ENCODE measurements around the gene RAD23A.
A peak's percentile ranks its signal among the peaks of the same experiment; 100 is the strongest.

RAD23A gene

DNA sequence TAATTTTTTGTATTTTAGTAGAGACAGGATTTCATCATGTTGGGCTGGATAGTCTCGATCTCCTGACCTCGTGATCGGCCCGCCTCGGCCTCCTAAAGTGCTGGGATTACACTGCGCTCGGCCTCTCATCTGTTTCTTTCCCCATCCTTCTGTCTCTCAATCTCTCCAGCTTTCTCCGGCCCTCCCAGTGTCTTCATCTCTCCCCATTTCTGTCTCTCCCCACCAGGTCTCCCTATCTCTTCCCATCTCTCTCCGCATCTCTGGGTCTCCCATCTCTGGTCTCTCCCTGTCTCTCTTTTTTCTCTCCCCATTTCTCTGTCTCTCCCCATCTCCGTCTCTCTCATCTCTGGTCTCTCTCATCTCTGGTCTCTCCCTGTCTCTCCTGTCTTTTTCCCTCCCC lies 37.4 kb downstream of the RAD23A start:
- FAIRE-seq: no peak
- no peak for DNase-seq (ENCODE audit: insufficient read length, low spot score)

DNA sequence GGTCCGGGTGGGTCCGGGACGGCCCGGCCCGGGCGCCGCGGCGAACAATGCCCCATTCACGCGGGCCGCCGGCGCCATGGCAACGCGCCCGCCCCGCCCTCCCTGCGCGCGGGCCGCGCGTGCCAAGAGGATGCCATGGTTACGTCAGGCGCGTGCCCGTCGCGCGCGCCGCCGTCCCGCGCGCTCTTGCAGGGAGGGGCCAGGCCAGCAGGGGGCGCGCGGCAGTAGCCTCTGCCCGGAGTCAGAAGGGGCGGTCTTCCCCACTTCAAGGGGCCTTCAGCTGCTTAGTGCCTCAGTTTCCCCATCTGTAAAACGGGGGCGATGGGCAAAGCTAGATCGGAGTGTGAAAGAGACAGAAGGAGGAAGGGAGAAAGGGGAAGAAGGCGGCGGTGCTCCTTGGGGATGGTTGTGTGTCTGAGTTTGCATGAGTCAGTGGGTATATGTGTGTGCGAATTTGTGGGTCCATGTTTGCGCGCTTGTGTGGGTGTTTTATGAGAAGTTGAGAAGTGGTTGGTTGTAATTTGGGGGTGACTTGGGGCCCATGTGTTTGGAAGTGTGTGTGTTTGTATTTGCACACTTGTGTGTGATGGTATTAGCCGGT lies 38.0 kb downstream of the RAD23A start:
- peak; percentile 77 for DNase-seq (ENCODE audit: insufficient read length, low spot score)
- FAIRE-seq: peak; percentile 18

- FAIRE-seq (no peak), DNase-seq (ENCODE audit: insufficient read length, low spot score) (no peak)
Measured at GRCh38 chr19:12984143-12984627, 38.5 kb downstream of the RAD23A start.

DNA sequence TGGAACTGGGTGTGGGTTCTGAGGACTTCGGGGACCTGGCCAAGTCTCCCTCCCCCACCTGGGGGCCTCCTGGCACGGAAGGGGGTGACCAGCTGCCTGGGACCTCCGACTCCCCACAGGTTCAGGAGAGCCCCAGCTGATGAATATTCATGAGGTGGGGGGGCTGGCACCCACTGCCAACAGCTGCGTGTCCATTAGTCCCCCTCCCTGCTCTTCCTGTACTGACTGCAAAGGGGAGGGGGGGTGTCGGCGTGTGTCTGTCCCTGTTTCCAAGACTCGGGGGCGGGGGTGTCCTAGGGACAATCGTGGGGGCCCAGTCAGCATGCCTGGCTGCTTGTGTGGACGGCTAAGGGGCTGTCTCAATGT lies 39.0 kb downstream of the RAD23A start:
- DNase-seq (ENCODE audit: insufficient read length, low spot score): no peak
- FAIRE-seq: no peak

- no peak for DNase-seq (ENCODE audit: insufficient read length, low spot score)
- FAIRE-seq: no peak
Measured at GRCh38 chr19:12985049-12985776, 39.6 kb downstream of the RAD23A start.

DNA sequence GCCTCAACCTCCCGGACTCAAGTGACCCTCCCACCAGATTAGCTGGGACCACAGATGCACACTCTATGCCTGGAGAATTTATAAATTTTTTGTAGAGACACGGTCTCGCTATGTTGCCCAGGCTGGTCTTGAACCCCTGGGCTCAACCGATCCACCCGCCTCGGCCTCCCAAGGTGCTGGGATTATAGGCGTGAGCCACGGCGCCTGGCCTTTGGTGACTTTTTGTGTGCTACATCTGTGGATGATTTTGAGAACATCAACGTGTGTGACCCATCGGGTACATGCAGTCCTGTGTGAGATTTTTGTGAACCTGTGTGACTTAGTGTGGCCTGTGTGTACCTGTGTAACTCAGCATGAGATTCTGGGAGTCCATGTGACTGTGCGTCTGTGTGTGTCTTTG lies 41.1 kb downstream of the RAD23A start:
- FAIRE-seq: no peak
- no peak for DNase-seq (ENCODE audit: insufficient read length, low spot score)

- no peak for DNase-seq (ENCODE audit: insufficient read length, low spot score)
- no peak for FAIRE-seq
Measured at GRCh38 chr19:12987190-12987589, 41.5 kb downstream of the RAD23A start.

DNA sequence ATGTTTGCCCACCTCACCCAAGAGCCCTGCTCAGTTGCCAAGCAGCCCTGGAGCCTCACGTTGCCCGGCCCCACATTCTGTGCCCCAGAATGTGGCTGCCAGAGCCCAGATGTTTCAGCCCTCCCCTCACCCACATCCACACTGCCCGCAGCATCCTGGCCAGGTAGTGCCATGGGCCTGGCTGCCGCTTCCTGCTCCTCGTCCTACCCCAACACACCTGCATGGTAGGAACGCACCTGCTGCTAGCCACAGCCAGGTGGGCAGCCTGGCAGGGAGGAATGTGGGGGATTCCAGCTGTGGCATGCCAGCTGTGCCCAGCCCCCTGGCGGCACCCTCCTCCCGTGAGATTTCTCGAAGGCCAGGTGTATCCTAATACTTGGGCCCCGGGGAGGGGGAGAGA lies 42.1 kb downstream of the RAD23A start:
- FAIRE-seq (no peak), DNase-seq (ENCODE audit: insufficient read length, low spot score) (no peak)

DNA sequence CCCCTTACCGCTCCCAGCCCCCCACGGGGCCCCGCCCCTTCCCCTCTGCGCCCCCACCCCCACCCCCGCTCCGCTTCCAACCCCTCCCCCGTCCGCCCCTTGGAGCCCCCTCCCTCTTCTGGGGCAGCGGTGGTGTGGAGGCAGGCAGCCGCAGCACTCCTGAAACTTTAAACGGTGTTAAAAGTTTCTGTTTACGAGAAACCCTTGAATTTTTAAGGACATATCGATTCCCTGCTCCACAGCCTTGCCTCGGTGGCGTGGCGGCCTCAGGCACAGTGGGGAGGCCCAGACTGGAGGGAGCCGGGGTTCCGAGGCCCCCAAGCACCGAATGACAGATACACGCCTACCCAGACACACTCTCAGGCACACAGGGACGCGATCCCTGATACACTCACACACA lies 44.8 kb downstream of the RAD23A start:
- no peak for FAIRE-seq

GRCh38 chr19:12990853-12991252 lies 45.2 kb downstream of the RAD23A start:
- DNase-seq (ENCODE audit: insufficient read length, low spot score) (no peak), FAIRE-seq (no peak)

More for the DNA sequence above, 44.8 kb downstream of the RAD23A start:
- DNase-seq (ENCODE audit: insufficient read length, low spot score): no peak

DNA sequence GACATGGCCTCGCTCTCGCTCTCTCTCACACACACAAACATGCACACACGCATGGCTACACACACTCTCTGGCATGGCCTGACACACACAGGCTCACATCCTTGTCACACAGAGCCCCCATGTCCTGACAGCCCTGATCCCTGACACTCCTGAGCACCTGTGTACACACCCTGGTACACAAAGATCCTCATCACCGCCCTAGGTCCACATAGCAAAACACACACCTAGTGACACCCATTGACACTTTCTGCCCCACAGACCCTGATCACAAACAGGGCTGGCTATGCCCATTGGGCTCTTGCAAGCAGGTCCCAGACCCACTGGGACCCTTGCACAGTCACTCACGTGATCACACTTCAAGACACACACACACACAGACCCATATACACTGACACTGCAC lies 45.6 kb downstream of the RAD23A start:
- DNase-seq (ENCODE audit: insufficient read length, low spot score): no peak
- FAIRE-seq: no peak

GRCh38 chr19:12992729-12993128 lies 47.1 kb downstream of the RAD23A start:
- no peak for FAIRE-seq
- no peak for DNase-seq (ENCODE audit: insufficient read length, low spot score)

- DNase-seq (ENCODE audit: insufficient read length, low spot score) (no peak), FAIRE-seq (no peak)
Measured at GRCh38 chr19:12993562-12993961, 47.9 kb downstream of the RAD23A start.

DNA sequence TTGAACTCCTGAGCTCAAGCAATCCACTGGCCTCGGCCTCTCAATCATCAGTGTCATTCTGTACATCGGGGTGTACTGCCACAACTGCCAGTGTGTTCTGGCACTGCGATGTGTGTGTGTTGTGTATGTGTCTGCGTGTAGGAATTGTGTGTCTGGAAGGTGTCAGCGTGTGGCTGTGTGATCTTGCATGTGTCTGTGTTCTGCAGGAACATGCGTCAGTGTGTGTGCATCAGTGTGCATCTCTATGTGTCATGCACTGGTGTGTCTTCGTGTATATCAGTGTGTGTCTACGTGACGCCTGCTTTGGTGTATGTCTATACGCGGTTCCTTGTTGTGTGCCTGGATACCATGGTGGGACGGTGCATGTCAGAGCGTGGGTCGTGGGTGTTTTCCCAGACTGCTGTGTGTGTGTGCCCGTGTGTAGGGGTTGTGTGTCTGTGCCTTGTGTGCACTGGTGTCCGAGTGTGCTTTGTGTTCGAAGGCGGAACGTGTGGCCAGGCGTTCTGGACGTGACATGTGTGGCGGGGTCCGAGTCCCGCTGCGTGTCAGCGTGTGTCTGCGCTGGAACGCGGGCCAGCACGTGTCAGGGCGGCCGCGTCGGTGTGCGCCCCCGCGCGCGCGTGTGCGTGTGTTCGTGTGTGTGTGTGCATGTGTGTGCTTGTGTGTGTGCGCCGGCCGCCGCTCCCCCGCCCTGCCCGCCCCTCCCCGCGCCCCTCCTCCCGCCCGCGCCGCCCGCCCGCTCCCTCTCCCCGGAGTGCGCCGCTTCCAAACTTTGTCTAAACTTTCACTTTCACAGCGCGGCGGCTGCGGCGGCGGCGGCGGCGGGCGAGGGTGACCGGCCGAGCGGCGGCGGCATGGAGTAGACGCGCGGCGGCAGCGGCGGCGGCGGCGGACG lies 49.3 kb downstream of the RAD23A start, which contains the start of gene NFIX:
NFIX (plus strand) TSS at position 775 of the 895 bp plus-strand sequence. CDS start 363 bp downstream, outside the sequence.
- FAIRE-seq: no peak
- no peak for DNase-seq (ENCODE audit: insufficient read length, low spot score)

GRCh38 chr19:12995596-12996405 lies 50.1 kb downstream of the RAD23A start:
- no peak for FAIRE-seq
- DNase-seq (ENCODE audit: insufficient read length, low spot score): peak; percentile 84

GRCh38 chr19:12996406-12997094 lies 50.9 kb downstream of the RAD23A start:
- FAIRE-seq: no peak
- no peak for DNase-seq (ENCODE audit: insufficient read length, low spot score)

- FAIRE-seq (no peak), DNase-seq (ENCODE audit: insufficient read length, low spot score) (no peak)
Measured at GRCh38 chr19:12997179-12997966, 51.7 kb downstream of the RAD23A start.

- no peak for FAIRE-seq
- DNase-seq (ENCODE audit: insufficient read length, low spot score): no peak
Measured at GRCh38 chr19:12997967-12998940, 52.6 kb downstream of the RAD23A start.

Measured in GM19239 (cell line).